ENCODE data around the gene F2RL3. TPM values are rescaled to one million over a fixed set of nuclear protein-coding genes. Genes with fewer than 3 reads are reported as not detected.

F2RL3 gene
- 0.92 TPM for total RNA-seq (ENCODE audit: unreplicated experiment)
- long read RNA-seq: 0 reads

- H3K27me3 Mint-ChIP-seq (ENCODE audit: unreplicated experiment): peaks cover 4% of the 10 kb centered on the region
- no peak for TF ChIP-seq CTCF (IDR thresholded peaks at IDR 0.05; ENCODE audit: unreplicated experiment)
- peaks cover 3% of the 10 kb centered on the region for H3K4me1 Mint-ChIP-seq (ENCODE audit: unreplicated experiment)
- no peak within 1 kb of the TSS for H3K4me3 Mint-ChIP-seq (ENCODE audit: unreplicated experiment)
- peak; percentile 61 for DNase-seq (ENCODE audit: low spot score)
- peak within 1 kb of the TSS; percentile 70 for H3K27ac Mint-ChIP-seq (ENCODE audit: unreplicated experiment)
- no peaks in the 10 kb centered on the region for H3K36me3 Mint-ChIP-seq (ENCODE audit: low read depth, unreplicated experiment)
- no peaks in the 10 kb centered on the region for H3K9me3 Mint-ChIP-seq (ENCODE audit: unreplicated experiment)
These were observed at the start of gene F2RL3 for GRCh38 chr19:16888629-16889365. Gene F2RL3, plus strand, starts transcription at chr19:16888999. Its CDS starts 191 bp downstream, at chr19:16889190.

- H3K9me3 Mint-ChIP-seq (ENCODE audit: unreplicated experiment): no peaks in the 10 kb centered on the region
- H3K27me3 Mint-ChIP-seq (ENCODE audit: unreplicated experiment): peaks cover 1% of the 10 kb centered on the region
- H3K4me3 Mint-ChIP-seq (ENCODE audit: unreplicated experiment): no peak overlapping the region
- H3K4me1 Mint-ChIP-seq (ENCODE audit: unreplicated experiment): no peaks in the 10 kb centered on the region
- no peak for DNase-seq (ENCODE audit: low spot score)
- H3K27ac Mint-ChIP-seq (ENCODE audit: unreplicated experiment): no peak overlapping the region
- TF ChIP-seq CTCF (IDR thresholded peaks at IDR 0.05; ENCODE audit: unreplicated experiment): no peak
- H3K36me3 Mint-ChIP-seq (ENCODE audit: low read depth, unreplicated experiment): peaks cover 41% of the 10 kb centered on the region
These were observed 47.3 kb upstream of the F2RL3 start for GRCh38 chr19:16841391-16841926.

- Mint-ChIP-seq H3K27ac (ENCODE audit: unreplicated experiment) (no peak overlapping the region), H3K36me3 (ENCODE audit: low read depth, unreplicated experiment) (peaks cover 43% of the 10 kb centered on the region), H3K27me3 (ENCODE audit: unreplicated experiment) (peaks cover 7% of the 10 kb centered on the region), H3K4me3 (ENCODE audit: unreplicated experiment) (no peak overlapping the region), H3K4me1 (ENCODE audit: unreplicated experiment) (no peaks in the 10 kb centered on the region), H3K9me3 (ENCODE audit: unreplicated experiment) (no peaks in the 10 kb centered on the region)
- DNase-seq (ENCODE audit: low spot score): no peak
- TF ChIP-seq CTCF (IDR thresholded peaks at IDR 0.05; ENCODE audit: unreplicated experiment): no peak
These were observed 41.9 kb upstream of the F2RL3 start for GRCh38 chr19:16846901-16847300.

GRCh38 chr19:16847430-16847829 is 41.4 kb upstream of the F2RL3 start:
- no peak overlapping the region for H3K27ac Mint-ChIP-seq (ENCODE audit: unreplicated experiment)
- no peaks in the 10 kb centered on the region for H3K9me3 Mint-ChIP-seq (ENCODE audit: unreplicated experiment)
- no peak for DNase-seq (ENCODE audit: low spot score)
- TF ChIP-seq CTCF (IDR thresholded peaks at IDR 0.05; ENCODE audit: unreplicated experiment): no peak
- peaks cover 47% of the 10 kb centered on the region for H3K36me3 Mint-ChIP-seq (ENCODE audit: low read depth, unreplicated experiment)
- no peaks in the 10 kb centered on the region for H3K4me1 Mint-ChIP-seq (ENCODE audit: unreplicated experiment)
- H3K4me3 Mint-ChIP-seq (ENCODE audit: unreplicated experiment): peak overlapping the region; percentile 66
- peaks cover 9% of the 10 kb centered on the region for H3K27me3 Mint-ChIP-seq (ENCODE audit: unreplicated experiment)

GRCh38 chr19:16849168-16849567 is 39.6 kb upstream of the F2RL3 start:
- Mint-ChIP-seq H3K4me1 (ENCODE audit: unreplicated experiment) (no peaks in the 10 kb centered on the region), H3K9me3 (ENCODE audit: unreplicated experiment) (no peaks in the 10 kb centered on the region), H3K4me3 (ENCODE audit: unreplicated experiment) (no peak overlapping the region), H3K27ac (ENCODE audit: unreplicated experiment) (no peak overlapping the region), H3K27me3 (ENCODE audit: unreplicated experiment) (peaks cover 8% of the 10 kb centered on the region), H3K36me3 (ENCODE audit: low read depth, unreplicated experiment) (peaks cover 42% of the 10 kb centered on the region)
- no peak for TF ChIP-seq CTCF (IDR thresholded peaks at IDR 0.05; ENCODE audit: unreplicated experiment)
- no peak for DNase-seq (ENCODE audit: low spot score)

Data from endothelial cell (in vitro differentiated cells).